Neural progenitor cell (in vitro differentiated cells): ENCODE results near the gene ATXN7L1. TPM values are rescaled to one million over a fixed set of nuclear protein-coding genes. Genes with fewer than 3 reads are reported as not detected.

Experiments used
- DNase-seq: peaks from one replicate; pipeline ENCODE4 v3.0.0-alpha.2; 2016; ENCODE audit warnings: low spot score
- H2AFZ ChIP-seq: fragments of 200-600 bp; sonication (generic); replicated peaks from 2 replicates; pipeline ENCODE4 v1.6.1; 2016; ENCODE audit warnings: antibody characterized with exemption
- H3F3A ChIP-seq: fragments of 200-600 bp; sonication (generic); 2 replicates; pipeline ENCODE4 v1.6.1; 2016; ENCODE audit warnings: antibody characterized with exemption, low read depth
- H3K27ac ChIP-seq: fragments of 200-600 bp; sonication (generic); 2 replicates; pipeline ENCODE4 v1.5.1; 2016; ENCODE audit warnings: mild to moderate bottlenecking
- H3K27me3 ChIP-seq: fragments of 200-600 bp; sonication (generic); 2 replicates; pipeline ENCODE4 v1.6.1; 2016; ENCODE audit warnings: mild to moderate bottlenecking, moderate library complexity
- H3K36me3 ChIP-seq: fragments of 200-600 bp; sonication (generic); 2 replicates; pipeline ENCODE4 v1.5.1; 2016
- H3K4me1 ChIP-seq: fragments of 200-600 bp; sonication (generic); 2 replicates; pipeline ENCODE4 v1.6.1; 2016; ENCODE audit warnings: mixed run types
- H3K4me2 ChIP-seq: fragments of 200-600 bp; sonication (generic); 2 replicates; pipeline ENCODE4 v1.6.1; 2016
- H3K4me3 ChIP-seq: fragments of 200-600 bp; sonication (generic); 2 replicates; pipeline ENCODE4 v1.5.1; 2016
- H3K79me2 ChIP-seq: fragments of 200-600 bp; sonication (generic); 2 replicates; pipeline ENCODE4 v1.6.1; 2016; ENCODE audit warnings: low read depth
- H3K9ac ChIP-seq: fragments of 200-600 bp; sonication (generic); 2 replicates; pipeline ENCODE4 v1.6.1; 2016
- H3K9me3 ChIP-seq: fragments of 200-600 bp; sonication (generic); 2 replicates; pipeline ENCODE4 v1.5.1; 2016; ENCODE audit warnings: low read depth
- H4K20me1 ChIP-seq: fragments of 200-600 bp; sonication (generic); 2 replicates; pipeline ENCODE4 v1.6.1; 2016; ENCODE audit warnings: low read depth
- H3K27ac Mint-ChIP-seq: 3 replicates; pipeline ENCODE4 v1.8.0; 2021; ENCODE audit warnings: mixed read lengths
- H3K27me3 Mint-ChIP-seq: 2 replicates; pipeline ENCODE4 v1.8.0; 2022; ENCODE audit warnings: low read depth, mild to moderate bottlenecking, inconsistent platforms, moderate library complexity, mixed read lengths; ENCODE audit not compliant: insufficient read depth
- H3K36me3 Mint-ChIP-seq: 3 replicates; pipeline ENCODE4 v1.8.0; 2021; ENCODE audit warnings: mixed read lengths
- H3K4me1 Mint-ChIP-seq: 3 replicates; pipeline ENCODE4 v1.8.0; 2021; ENCODE audit warnings: mixed read lengths
- H3K4me3 Mint-ChIP-seq: 3 replicates; pipeline ENCODE4 v1.8.0; 2021; ENCODE audit warnings: mild to moderate bottlenecking, moderate library complexity, mixed read lengths
- H3K9me3 Mint-ChIP-seq: 3 replicates; pipeline ENCODE4 v1.8.0; 2020; ENCODE audit warnings: mixed read lengths
- CTCF ChIP-seq: fragments of 200-600 bp; sonication (generic); IDR thresholded peaks from 2 replicates; pipeline ENCODE4 v1.5.1; 2017; ENCODE audit warnings: antibody characterized with exemption, mild to moderate bottlenecking
- EZH2 ChIP-seq: fragments of 200-600 bp; sonication (generic); IDR thresholded peaks from 2 replicates; pipeline ENCODE4 v1.6.1; 2017; ENCODE audit warnings: antibody characterized with exemption, mild to moderate bottlenecking, moderate library complexity
- EZH2phosphoT487 ChIP-seq: fragments of 200-600 bp; sonication (generic); IDR thresholded peaks from 2 replicates; pipeline ENCODE4 v1.6.1; 2017; ENCODE audit warnings: antibody characterized with exemption
- total RNA-seq: library from RNA; depleted of rRNA; stranded (reverse); fragments of >200 nt; gene quantifications from 2 replicates; pipeline ENCODE4 v1.2.3, GENCODE V29; 2015; ENCODE audit warnings: low replicate concordance

ATXN7L1 gene
- total RNA-seq, 1 donor from 2014 or later, result 5.9 TPM

DNA sequence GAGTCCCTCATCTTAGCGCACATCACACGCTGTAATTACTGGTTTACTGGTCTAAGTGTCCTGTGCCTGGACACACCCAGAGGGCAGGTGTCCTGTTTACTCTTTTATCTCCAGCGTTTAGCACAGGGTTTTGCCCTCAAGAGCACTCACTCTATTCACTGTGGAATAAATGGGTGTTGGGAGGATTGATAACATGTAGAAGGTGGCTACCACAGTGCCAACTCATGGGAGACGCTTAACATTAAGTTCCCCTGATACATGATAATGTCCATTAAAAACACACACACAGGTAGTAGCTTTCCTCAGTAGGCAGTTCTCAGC is 199.0 kb downstream of the ATXN7L1 start:
- no peaks in the 10 kb centered on the region for H3K4me1 ChIP-seq
- peaks cover 9% of the 10 kb centered on the region for H3K4me1 Mint-ChIP-seq
- no peak for DNase-seq
- no peak overlapping the region for H3K4me3 Mint-ChIP-seq
- no peak overlapping the region for H3K9ac ChIP-seq
- no peaks in the 10 kb centered on the region for H3K36me3 ChIP-seq
- H3F3A ChIP-seq, result no peaks in the 10 kb centered on the region
- TF ChIP-seq EZH2 (no peak), CTCF (no peak), EZH2phosphoT487 (no peak)
- no peak overlapping the region for H3K4me3 ChIP-seq
- no peaks in the 10 kb centered on the region for H3K9me3 Mint-ChIP-seq
- H3K4me2 ChIP-seq, result no peak overlapping the region
- H2AFZ ChIP-seq, result no peak overlapping the region
- H3K27me3 ChIP-seq, result no peaks in the 10 kb centered on the region
- no peaks in the 10 kb centered on the region for H3K9me3 ChIP-seq
- no peaks in the 10 kb centered on the region for H3K36me3 Mint-ChIP-seq
- H3K27ac Mint-ChIP-seq, result no peak overlapping the region
- no peak overlapping the region for H3K27ac ChIP-seq
- peaks cover 2% of the 10 kb centered on the region for H3K27me3 Mint-ChIP-seq
- H3K79me2 ChIP-seq, result no peaks in the 10 kb centered on the region
- H4K20me1 ChIP-seq, result peaks cover 19% of the 10 kb centered on the region

DNA sequence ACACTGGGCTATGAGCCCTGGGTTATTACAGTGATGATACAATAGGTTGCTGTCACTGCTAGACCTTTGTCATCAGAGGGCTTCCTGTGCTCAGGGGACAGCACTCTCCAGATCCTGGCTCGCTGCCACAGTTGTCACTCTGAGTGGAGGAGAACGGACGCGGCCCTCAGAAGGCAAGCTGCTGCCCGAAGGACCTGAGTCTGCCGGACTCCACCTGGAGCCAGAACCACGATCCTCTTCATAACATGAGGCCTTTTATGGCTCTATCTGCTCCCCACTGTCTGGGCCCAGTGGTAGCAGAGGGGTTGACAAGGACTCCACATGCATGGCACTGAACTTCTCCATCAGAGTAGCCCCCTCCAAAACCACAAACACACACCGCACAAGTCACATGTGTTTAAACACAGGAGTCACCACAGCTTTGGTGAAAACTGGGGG is 200.4 kb downstream of the ATXN7L1 start:
- H2AFZ ChIP-seq, result no peak overlapping the region
- H3K9ac ChIP-seq, result no peak overlapping the region
- no peaks in the 10 kb centered on the region for H3K36me3 ChIP-seq
- peaks cover 19% of the 10 kb centered on the region for H4K20me1 ChIP-seq
- no peak overlapping the region for H3K4me3 Mint-ChIP-seq
- H3K36me3 Mint-ChIP-seq, result no peaks in the 10 kb centered on the region
- TF ChIP-seq CTCF, result no peak
- TF ChIP-seq EZH2, result no peak
- TF ChIP-seq EZH2phosphoT487, result no peak
- no peak for DNase-seq
- no peaks in the 10 kb centered on the region for H3K27me3 ChIP-seq
- H3F3A ChIP-seq, result no peaks in the 10 kb centered on the region
- H3K4me1 ChIP-seq, result no peaks in the 10 kb centered on the region
- no peaks in the 10 kb centered on the region for H3K9me3 ChIP-seq
- H3K4me2 ChIP-seq, result no peak overlapping the region
- no peaks in the 10 kb centered on the region for H3K9me3 Mint-ChIP-seq
- peaks cover 2% of the 10 kb centered on the region for H3K27me3 Mint-ChIP-seq
- no peak overlapping the region for H3K27ac ChIP-seq
- H3K27ac Mint-ChIP-seq, result no peak overlapping the region
- no peak overlapping the region for H3K4me3 ChIP-seq
- H3K4me1 Mint-ChIP-seq, result peaks cover 10% of the 10 kb centered on the region
- no peaks in the 10 kb centered on the region for H3K79me2 ChIP-seq

DNA sequence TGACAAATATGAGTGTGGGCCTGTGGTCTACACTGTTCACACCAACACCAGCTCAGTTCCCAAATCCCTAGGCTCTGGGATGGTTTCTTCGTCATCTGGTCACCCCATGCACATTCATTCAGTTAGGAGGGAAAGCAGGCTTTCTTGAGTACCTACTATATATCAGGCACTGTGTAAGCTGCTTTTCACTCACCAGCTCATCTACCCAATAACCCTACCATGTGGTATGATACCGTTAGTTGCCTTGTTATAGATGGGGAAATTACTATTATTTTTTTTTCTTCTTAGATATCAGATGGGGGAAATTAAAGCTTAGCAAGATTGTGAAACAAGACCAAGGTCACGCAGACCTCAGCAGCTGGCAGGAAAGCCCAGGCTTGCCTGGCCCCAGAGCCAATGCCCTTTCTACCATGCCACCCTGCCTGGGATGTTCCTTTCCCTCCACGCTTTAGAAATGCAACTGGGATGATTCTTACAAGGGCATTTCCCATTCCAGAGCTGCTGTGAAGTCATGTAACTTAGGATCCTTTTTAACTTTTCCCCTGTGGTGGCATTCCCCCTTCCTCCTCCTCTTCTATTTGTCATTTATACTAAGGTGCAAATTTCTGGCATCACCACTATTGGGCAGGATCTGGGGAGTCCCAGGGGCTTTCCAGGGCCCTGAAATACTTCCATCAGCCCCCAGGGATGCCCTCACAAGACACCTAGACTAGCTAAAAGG is 202.0 kb downstream of the ATXN7L1 start:
- Mint-ChIP-seq H3K4me3 (no peak overlapping the region), H3K36me3 (no peaks in the 10 kb centered on the region), H3K27ac (no peak overlapping the region), H3K4me1 (peaks cover 8% of the 10 kb centered on the region), H3K9me3 (no peaks in the 10 kb centered on the region), H3K27me3 (peaks cover 2% of the 10 kb centered on the region)
- H2AFZ ChIP-seq, result no peak overlapping the region
- H3K27me3 ChIP-seq, result no peaks in the 10 kb centered on the region
- H3K27ac ChIP-seq, result no peak overlapping the region
- no peaks in the 10 kb centered on the region for H3K79me2 ChIP-seq
- peaks cover 15% of the 10 kb centered on the region for H4K20me1 ChIP-seq
- no peaks in the 10 kb centered on the region for H3K36me3 ChIP-seq
- H3K4me2 ChIP-seq, result no peak overlapping the region
- no peaks in the 10 kb centered on the region for H3K9me3 ChIP-seq
- H3K9ac ChIP-seq, result no peak overlapping the region
- DNase-seq, result no peak
- H3K4me1 ChIP-seq, result no peaks in the 10 kb centered on the region
- no peaks in the 10 kb centered on the region for H3F3A ChIP-seq
- H3K4me3 ChIP-seq, result no peak overlapping the region
- TF ChIP-seq EZH2phosphoT487 (no peak), CTCF (no peak), EZH2 (no peak)
